ENCODE data around the gene TMEM91.
"Not testable (repeated sequence)": the region's sequence is repeated elsewhere in the genome, so short reads cannot be mapped to it uniquely, and the experiment has no call there.

The TMEM91 gene

DNA sequence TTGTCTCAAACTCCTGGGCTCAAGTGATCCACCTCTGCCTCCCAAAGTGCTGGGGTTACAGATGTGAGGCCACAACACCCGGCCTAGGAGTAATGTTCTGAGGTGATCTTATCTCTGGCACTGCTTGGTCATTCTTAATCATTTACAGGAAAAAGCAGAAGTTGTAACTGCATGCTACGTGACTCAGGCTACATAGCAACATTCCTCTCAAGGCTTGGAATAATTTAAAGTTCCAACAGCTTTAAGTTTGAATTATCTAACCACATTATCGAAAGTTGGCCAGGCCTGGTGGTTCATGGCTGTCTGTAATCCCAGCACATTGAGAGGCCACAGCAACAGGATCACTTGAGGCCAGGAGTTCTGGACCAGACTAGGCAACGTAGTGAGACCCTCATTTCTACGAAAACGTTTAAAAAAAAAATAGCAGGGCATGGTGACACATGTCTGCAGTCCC lies 8.5 kb upstream of the TMEM91 start:
- no peak overlapping the region for H3K4me3 ChIP-seq (ENCODE audit: low read length)
- DNase-seq (ENCODE audit: low read depth): peak; percentile 95
- TF ChIP-seq, protein P1, sequence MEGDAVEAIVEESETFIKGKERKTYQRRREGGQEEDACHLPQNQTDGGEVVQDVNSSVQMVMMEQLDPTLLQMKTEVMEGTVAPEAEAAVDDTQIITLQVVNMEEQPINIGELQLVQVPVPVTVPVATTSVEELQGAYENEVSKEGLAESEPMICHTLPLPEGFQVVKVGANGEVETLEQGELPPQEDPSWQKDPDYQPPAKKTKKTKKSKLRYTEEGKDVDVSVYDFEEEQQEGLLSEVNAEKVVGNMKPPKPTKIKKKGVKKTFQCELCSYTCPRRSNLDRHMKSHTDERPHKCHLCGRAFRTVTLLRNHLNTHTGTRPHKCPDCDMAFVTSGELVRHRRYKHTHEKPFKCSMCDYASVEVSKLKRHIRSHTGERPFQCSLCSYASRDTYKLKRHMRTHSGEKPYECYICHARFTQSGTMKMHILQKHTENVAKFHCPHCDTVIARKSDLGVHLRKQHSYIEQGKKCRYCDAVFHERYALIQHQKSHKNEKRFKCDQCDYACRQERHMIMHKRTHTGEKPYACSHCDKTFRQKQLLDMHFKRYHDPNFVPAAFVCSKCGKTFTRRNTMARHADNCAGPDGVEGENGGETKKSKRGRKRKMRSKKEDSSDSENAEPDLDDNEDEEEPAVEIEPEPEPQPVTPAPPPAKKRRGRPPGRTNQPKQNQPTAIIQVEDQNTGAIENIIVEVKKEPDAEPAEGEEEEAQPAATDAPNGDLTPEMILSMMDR (conservative IDR thresholded peaks at IDR 0.05; ENCODE audit: low read length): no peak

DNA sequence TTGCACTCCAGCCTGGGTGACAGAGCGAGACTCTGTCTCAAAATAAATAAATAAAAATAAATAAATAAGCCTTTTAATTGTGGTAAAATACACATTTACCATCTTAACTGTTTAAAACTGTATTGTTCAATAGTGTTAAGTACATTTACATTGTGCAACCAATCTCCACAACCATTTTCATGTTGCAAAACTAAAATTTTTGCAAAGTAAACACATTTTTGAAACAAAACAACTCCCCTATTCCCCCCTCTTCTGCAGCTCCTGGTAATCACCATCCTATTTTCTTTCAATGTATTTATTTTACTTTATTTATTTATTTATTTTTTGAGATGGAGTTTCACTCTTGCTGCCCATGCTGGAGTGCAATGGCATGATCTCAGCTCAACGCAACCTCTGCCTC lies 6.6 kb upstream of the TMEM91 start:
- TF ChIP-seq, protein P1 (conservative IDR thresholded peaks at IDR 0.05; ENCODE audit: low read length): no peak
- DNase-seq (ENCODE audit: low read depth): no peak
- H3K4me3 ChIP-seq (ENCODE audit: low read length): no peak overlapping the region

DNA sequence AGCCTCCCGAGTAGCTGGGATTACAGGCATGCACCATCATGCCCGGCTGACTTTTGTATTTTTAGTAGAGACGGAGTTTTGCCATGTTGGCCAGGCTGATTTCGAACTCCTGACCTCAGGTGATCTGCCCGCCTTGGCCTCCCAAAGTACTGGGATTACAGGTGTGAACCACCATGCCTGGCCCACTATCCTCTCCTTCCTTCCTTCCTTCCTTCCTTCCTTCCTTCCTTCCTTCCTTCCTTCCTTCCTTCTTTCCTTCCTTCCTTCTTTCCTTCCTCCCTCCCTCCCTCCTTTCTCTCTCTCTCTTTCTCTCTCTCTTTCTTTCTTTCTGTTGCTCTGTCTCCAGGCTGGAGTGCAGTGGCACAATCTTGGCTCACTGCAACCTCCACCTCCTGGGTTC lies 5.2 kb upstream of the TMEM91 start:
- not testable (repeated sequence) for DNase-seq (ENCODE audit: low read depth); H3K4me3 ChIP-seq (ENCODE audit: low read length)

DNA sequence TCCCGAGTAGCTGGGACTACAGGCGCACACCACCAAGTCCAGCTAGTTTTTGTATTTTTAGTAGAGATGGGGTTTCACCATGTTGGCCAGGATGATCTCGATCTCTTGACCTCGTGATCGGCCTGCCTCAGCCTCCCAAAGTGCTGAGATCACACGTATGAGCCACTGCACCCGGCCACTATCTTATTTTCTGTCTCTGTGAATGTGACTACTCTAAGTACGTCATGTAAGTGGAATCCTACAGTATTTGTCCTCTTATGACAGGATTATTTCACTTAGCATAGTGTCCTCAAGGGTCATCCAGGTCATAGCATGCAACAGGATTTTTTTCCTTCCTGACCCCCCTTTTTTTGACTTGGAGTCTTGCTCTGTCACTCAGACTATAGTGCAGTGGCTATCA lies 4.8 kb upstream of the TMEM91 start:
- TF ChIP-seq, protein P1 (conservative IDR thresholded peaks at IDR 0.05; ENCODE audit: low read length): no peak
- no peak overlapping the region for H3K4me3 ChIP-seq (ENCODE audit: low read length)
- DNase-seq (ENCODE audit: low read depth): no peak

DNA sequence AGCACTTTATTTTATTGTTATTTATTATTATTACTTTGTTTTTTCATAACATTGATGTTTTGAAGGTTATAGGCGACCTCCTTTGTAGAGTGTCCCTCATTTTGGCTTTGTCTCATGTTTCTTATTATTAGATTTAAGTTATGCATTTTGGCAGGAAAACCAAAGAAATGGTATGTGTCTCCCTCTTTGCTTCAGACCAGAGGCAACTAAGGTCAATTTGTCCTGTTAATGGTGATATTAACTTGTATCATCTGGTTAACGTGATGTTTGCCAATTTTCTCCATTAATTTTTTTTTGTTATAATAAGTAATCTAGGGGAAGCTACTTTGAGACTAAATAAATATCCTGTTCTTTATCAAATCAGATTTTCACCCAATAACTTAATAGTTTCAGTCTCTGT lies 3.8 kb upstream of the TMEM91 start:
- TF ChIP-seq, protein P1 (conservative IDR thresholded peaks at IDR 0.05; ENCODE audit: low read length): no peak
- no peak for DNase-seq (ENCODE audit: low read depth)

DNA sequence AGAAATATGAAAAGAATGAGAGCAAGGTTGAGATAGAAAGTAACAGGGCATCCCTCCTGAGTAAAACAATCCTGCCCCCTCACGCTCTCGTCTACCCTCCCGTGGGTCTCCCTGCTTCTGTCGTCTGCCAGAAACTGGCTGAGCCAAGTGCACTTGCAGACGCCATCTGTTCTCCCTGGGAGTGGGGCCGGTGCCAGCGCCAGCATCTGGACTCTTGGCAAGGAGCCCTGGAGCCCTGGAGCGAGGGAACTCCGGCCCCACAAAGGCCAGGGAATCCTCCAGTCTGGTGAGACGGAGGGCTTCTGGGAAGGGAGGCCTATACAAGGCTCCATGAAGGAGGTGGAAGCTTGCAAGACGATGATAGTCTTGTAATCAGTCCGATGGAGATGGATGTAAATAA lies 2.3 kb upstream of the TMEM91 start:
- no peak overlapping the region for H3K4me3 ChIP-seq (ENCODE audit: low read length)
- TF ChIP-seq, protein P1 (conservative IDR thresholded peaks at IDR 0.05; ENCODE audit: low read length): no peak
- peak; percentile 91 for DNase-seq (ENCODE audit: low read depth)

More for the DNA sequence above, 3.8 kb upstream of the TMEM91 start:
- H3K4me3 ChIP-seq (ENCODE audit: low read length): no peak overlapping the region

DNA sequence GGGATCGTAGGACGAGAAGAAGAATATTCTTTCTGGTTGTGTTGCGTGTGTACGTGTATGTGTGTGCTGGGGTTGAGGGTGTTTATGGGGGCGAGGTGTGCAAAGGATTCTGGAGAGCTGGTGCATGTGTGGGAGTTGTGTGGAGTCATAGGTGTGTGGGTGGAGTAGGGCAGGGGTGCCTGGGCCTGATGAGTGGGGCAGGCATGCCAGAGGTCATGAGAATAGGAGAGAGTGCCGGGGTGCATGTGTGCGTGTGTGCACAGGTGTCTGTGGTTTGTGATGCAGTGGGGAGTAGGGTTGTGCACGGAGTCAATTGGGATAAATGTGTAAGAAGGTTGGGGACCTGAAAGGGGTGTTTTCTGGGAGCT lies 649 bp downstream of the TMEM91 start:
- TF ChIP-seq, protein P1 (conservative IDR thresholded peaks at IDR 0.05; ENCODE audit: low read length): no peak
- peak overlapping the region; percentile 60 for H3K4me3 ChIP-seq (ENCODE audit: low read length)
- DNase-seq (ENCODE audit: low read depth): no peak

All from AG10803 (cell line).